Measurements from ENCODE around the gene CYB561A3. TPM values are rescaled to one million over a fixed set of nuclear protein-coding genes. Genes with fewer than 3 reads are reported as not detected.

Gene CYB561A3
- total RNA-seq, 1 experiment from 2014 or later = 21.7 TPM

GRCh38 chr11:61342207-61342803, 19.4 kb downstream of the CYB561A3 start:
- no peak overlapping the region for H3T11ph ChIP-seq (ENCODE audit: low read length)
- no peaks in the 10 kb centered on the region for H3K27me3 ChIP-seq (ENCODE audit: insufficient read depth, low read length)
- H2BK5ac ChIP-seq (ENCODE audit: insufficient read length, low read length) = no peak overlapping the region
- no peak overlapping the region for H4K91ac ChIP-seq (ENCODE audit: insufficient read length, low read depth, low read length)
- H3K27me3 Mint-ChIP-seq (ENCODE audit: low read depth) = no peaks in the 10 kb centered on the region
- H2BK120ac ChIP-seq (ENCODE audit: low read depth, low read length, poor library complexity, severe bottlenecking) = no peak overlapping the region
- H2BK15ac ChIP-seq (ENCODE audit: low read depth, low read length) = no peak overlapping the region
- no peaks in the 10 kb centered on the region for H3K4me1 Mint-ChIP-seq
- no peaks in the 10 kb centered on the region for H3K79me2 ChIP-seq (ENCODE audit: insufficient read depth, low read length)
- H3K27ac ChIP-seq (ENCODE audit: insufficient read length, low read depth, low read length) = no peak overlapping the region
- H3K79me1 ChIP-seq (ENCODE audit: insufficient read depth, low read depth, low read length, poor library complexity, severe bottlenecking) = no peaks in the 10 kb centered on the region
- H3K4me3 Mint-ChIP-seq = no peak overlapping the region
- no peaks in the 10 kb centered on the region for H4K20me1 ChIP-seq (ENCODE audit: control insufficient read depth, insufficient read depth, insufficient read length)
- H4K5ac ChIP-seq (ENCODE audit: insufficient read length, low read depth, low read length) = no peak overlapping the region
- H3K9me3 ChIP-seq (ENCODE audit: control insufficient read depth, low read depth, low read length) = no peaks in the 10 kb centered on the region
- no peak overlapping the region for H3K4ac ChIP-seq (ENCODE audit: low read depth, low read length)
- H3K4me1 ChIP-seq (ENCODE audit: insufficient read depth, low read length) = no peaks in the 10 kb centered on the region
- H3K23ac ChIP-seq (ENCODE audit: insufficient read length, low read depth, low read length) = no peak overlapping the region
- H2AFZ ChIP-seq (ENCODE audit: low read length) = no peak overlapping the region
- WGBS (ENCODE audit: extremely low coverage, insufficient read length, low lambda C conversion rate) = no CpG with 5 or more reads among the region's 20 CpGs
- no peak for TF ChIP-seq CTCF (conservative IDR thresholded peaks at IDR 0.05)
- no peak overlapping the region for H2BK12ac ChIP-seq (ENCODE audit: insufficient read length, low read depth, low read length)
- no peak overlapping the region for H2BK20ac ChIP-seq (ENCODE audit: low read depth, low read length, poor library complexity, severe bottlenecking)
- H3K56ac ChIP-seq (ENCODE audit: insufficient read length, low read depth, low read length) = no peak overlapping the region
- H3K18ac ChIP-seq (ENCODE audit: insufficient read length, low read depth, low read length) = no peak overlapping the region
- no peak overlapping the region for H3K4me2 ChIP-seq (ENCODE audit: insufficient read depth, insufficient read length, low read length)
- no peaks in the 10 kb centered on the region for H3K23me2 ChIP-seq (ENCODE audit: insufficient read length, low read depth, low read length, poor library complexity, severe bottlenecking)
- no peak overlapping the region for H3K27ac Mint-ChIP-seq
- no peak overlapping the region for H2AK5ac ChIP-seq (ENCODE audit: insufficient read length, low read length)
- no peak for DNase-seq
- no peak overlapping the region for H3K14ac ChIP-seq (ENCODE audit: insufficient read depth, low read length)
- H3K9me3 Mint-ChIP-seq = no peaks in the 10 kb centered on the region; a peak in 1 of 5 replicates
- H4K8ac ChIP-seq (replicated peaks; ENCODE audit: insufficient read length, low read depth, low read length) = no peak overlapping the region
- no peak overlapping the region for H3K9ac ChIP-seq (ENCODE audit: extremely low read depth, insufficient read length, low read length)
- peaks cover 5 to 52% (median 41%) of the 10 kb centered on the region in 3 experiments for H3K36me3 Mint-ChIP-seq (ENCODE audit: insufficient read depth in 1 of 3, low read depth in 3 of 3)
